HG03108 (cell line): Measurements from ENCODE around the gene CLCN5.

Experiments used
- ATAC-seq: cut with Tn5 transposase; IDR thresholded peaks from one replicate; pipeline ENCODE4 v1.9.1; 2021; ENCODE audit warnings: moderate library complexity; ENCODE audit not compliant: unreplicated experiment

CLCN5 gene

DNA sequence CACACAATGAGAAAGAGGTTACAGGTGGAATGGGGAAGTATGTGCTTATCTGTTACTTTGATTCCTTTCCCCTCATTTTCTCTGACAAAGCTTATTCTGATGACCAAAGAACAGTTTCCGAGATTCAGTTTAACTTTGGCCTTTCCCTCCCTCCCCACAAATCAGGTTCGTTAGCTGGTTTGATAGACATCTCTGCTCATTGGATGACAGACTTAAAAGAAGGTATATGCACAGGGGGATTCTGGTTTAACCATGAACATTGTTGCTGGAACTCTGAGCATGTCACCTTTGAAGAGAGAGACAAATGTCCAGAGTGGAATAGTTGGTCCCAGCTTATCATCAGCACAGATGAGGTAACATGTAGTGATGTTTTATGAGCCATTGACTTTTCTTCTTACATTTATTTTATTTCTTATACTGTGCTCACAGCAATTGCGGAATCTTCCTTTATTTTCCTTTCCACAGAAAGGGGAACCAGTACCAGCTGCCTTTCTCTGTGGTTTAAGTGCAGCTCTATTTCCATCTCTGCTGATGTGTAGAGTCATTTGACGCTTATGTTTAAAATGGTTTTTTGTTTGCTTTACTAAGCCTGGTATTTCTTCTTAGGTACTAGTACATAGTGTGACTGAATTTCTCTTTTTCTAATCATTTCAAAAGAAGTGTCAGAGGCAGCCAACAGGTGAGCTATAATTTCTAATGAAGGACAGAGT is 153.4 kb downstream of the CLCN5 start:
- ATAC-seq = no peak

- ATAC-seq = peak; percentile 73
Measured at GRCh38 chrX:50081282-50081889, 159.0 kb downstream of the CLCN5 start.

GRCh38 chrX:50082741-50083140 is 160.3 kb downstream of the CLCN5 start:
- no peak for ATAC-seq

DNA sequence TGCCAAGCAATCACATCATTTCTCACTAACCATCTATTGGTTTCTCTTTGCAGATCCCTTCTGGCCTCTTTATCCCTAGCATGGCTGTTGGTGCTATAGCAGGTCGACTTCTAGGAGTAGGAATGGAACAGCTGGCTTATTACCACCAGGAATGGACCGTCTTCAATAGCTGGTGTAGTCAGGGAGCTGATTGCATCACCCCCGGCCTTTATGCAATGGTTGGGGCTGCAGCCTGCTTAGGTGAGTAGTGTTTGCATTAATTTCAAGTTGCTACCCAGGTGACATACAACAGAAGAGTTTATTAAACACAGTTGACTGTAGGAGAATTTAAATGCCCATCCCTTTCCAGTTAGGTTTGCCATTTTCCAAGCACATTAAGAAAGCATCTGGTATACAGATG is 166.2 kb downstream of the CLCN5 start:
- ATAC-seq = no peak

DNA sequence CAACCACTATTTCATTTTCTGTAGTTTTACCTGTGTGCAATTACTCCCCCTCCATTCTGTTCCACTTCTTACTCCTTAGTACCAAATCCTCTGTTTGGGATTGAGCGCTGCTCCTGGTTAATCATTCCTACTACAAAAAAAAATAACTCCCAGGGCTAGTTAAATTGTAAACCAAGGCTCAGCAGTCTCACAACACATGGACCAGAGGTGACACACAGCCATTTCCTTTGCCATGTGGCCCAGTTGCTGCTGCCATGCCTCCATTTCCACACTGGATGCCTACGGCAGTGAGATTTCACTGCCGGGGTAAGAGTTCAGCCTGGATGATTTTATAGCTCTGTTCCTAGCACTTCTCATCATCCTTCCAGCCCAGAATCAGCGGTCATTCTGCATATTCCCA is 171.2 kb downstream of the CLCN5 start:
- no peak for ATAC-seq

- no peak for ATAC-seq
Measured at GRCh38 chrX:50097071-50097470, 174.7 kb downstream of the CLCN5 start.

DNA sequence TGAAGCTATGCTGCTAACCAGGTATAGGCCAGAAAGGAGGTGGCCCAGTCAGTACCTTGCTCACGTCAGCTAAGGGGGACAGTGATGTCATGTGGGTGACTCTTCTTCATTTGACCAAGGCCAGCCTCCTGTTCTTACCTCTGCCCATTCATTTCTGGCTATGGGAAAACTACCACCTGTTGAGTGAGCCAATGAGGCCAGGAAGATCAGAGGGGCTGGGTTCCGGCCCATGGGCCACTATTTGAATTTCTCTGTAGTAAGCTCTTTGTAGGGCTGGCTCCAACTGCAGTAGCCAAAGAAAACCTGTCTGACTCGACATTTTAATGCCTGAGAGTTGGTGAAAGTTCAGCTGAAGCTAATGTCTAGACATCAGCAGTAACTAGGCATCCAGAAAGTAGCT is 175.8 kb downstream of the CLCN5 start:
- no peak for ATAC-seq

GRCh38 chrX:50098749-50099148 is 176.4 kb downstream of the CLCN5 start:
- no peak for ATAC-seq

DNA sequence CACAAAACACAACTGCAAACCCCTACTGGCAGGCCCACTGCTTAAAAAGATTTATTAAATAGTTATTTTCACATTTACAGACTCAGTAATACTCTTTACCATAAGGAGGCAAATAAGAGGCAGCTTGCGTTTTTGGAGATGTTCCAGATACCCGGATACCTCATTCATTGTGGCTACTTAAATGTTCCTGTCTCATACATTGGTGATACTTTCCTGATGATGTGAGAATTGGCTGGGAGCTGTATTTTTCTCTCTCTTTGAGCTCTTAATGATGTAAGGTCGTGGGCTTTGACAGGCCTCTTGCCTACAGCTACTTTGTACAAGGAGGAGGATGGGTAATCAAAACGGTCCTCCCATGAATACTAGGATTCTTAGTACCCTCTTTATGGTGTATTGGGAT is 176.9 kb downstream of the CLCN5 start:
- ATAC-seq = no peak

DNA sequence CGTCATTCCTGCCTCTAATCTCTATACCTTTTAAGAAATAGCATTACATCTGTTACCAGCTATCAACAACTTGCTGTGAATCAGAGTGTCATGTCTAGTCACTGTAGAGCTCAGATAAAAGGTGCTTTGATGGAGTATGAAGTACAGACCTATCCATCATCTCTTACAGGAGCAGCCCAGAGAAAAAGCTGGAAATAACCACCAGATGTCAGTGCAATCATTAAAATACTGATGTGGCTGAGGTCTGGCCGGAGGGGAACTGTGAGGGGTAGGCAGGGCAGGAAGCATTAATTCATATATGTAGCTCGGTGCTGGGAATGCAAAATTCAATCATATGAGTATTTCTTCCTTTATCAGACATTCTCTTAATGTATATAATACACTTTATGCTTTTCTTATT is 177.8 kb downstream of the CLCN5 start:
- no peak for ATAC-seq

- ATAC-seq = no peak
Measured at GRCh38 chrX:50103176-50103575, 180.8 kb downstream of the CLCN5 start.

- no peak for ATAC-seq
Measured at GRCh38 chrX:50103866-50104566, 181.6 kb downstream of the CLCN5 start.

DNA sequence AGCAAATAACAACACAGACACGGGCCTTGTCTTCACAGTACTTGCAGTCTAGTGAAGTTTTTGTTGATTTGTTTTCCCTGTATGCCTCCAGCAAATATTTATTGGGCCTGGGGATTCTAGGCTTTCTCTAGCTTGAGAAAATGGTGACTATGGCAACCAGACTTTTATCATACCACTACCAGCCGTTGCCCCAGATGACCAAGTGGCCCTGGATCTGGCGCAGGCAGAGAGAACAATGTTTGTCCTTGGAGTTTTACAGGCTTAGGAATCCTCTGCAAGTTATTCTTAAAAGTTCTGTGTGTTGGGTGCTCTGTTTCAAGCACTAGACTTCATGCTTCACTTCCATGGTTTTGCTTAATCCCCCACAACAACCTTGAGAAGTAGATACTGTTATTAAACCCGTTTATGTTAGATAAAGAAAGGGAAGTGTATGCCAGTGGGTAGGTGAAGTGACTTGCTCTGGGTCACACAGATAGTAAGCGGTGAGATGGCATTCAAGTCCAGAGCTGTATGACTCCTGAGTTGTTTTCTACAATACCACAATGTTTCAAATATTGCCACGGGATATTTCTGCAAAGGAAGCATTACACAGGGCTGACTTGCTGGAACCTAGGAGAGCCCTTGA is 183.8 kb downstream of the CLCN5 start:
- no peak for ATAC-seq

DNA sequence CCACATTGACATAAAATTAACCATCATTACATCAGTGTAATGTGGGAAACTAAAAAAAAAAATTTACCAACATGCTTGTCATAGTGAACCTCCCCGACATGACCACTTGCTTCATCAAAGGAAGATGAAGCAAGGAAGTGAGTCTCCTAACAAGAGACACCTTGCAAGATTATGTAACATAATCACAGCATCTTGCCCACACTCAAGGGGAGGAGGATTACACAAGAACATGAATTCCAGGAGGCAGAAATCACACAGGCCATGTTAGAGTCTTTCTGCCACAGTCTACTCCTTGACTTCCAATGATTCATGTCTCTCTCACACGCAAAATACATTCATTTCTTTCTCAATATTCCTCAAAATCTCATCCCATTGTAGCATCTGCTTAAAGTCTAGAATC is 185.1 kb downstream of the CLCN5 start:
- no peak for ATAC-seq

DNA sequence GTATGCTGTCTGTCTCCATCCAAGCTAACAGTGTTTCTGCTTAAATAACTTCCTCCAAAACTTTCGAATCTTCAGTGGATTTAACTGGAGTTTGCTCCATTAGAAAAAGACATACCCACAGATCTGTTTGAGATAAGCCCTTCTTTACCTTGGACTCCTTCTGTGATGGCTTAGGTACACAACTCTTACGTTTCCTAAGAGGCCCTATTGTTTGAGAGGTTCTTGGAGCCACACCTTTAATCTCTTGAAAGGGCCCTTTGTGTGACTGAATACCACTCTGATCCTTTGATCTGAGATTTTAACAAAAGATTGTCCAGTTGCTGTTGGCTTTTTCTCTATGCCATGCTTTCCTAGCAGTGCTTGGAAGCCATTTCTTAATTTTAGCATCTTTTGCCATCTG is 185.9 kb downstream of the CLCN5 start:
- no peak for ATAC-seq

DNA sequence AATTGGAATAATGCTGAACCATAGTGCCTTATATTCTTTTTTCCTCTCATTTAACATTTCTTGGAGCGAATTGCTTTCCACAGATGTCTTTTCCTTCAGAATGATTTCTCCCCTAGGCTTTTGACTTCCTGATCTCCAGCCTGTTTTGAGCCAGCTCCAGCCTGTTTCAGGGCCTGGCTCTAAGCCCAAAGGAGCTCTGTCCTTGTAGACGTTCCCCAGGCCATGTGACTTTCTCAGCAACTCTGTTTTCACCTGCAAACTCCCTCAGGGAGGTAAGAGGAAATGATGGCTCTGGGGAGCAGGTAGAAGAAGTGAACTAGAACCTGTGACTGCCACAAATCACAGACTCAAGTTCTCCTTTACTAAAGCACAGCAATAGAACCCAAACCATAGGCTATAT is 189.3 kb downstream of the CLCN5 start:
- no peak for ATAC-seq

GRCh38 chrX:50114113-50114512 is 191.7 kb downstream of the CLCN5 start:
- ATAC-seq = no peak

GRCh38 chrX:50115973-50116372 is 193.6 kb downstream of the CLCN5 start:
- no peak for ATAC-seq

DNA sequence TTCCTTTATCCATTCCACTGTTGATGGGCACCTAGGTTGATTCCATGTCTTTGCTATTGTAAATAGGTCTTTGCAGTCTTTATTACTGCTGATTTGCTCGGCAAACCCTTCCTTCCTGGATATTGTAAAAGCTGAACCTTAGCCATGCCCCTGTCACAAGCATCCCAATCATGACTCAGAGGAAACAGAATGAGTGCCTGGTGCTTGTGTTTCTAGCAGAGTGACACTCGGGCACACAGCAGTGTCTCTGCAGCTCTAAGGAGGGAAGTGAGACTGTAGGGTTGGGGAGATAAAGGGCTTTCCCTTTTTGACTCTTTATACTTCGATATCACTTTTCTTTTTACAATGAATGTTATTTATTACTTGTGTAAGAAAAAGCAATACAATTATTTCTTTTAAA is 195.1 kb downstream of the CLCN5 start:
- no peak for ATAC-seq

- ATAC-seq = no peak
Measured at GRCh38 chrX:50125480-50125879, 203.1 kb downstream of the CLCN5 start.

GRCh38 chrX:50147972-50148371 is 225.6 kb downstream of the CLCN5 start:
- no peak for ATAC-seq
